ENCODE measurements around the gene DCHS2.

GRCh38 chr4:154294652-154295350 is 196.8 kb downstream of the DCHS2 start:
- TF ChIP-seq EZH2 (IDR thresholded peaks at IDR 0.05; ENCODE audit: borderline replicate concordance, low read depth, low read length, severe bottlenecking): no peak
- no peak for TF ChIP-seq CTCF (IDR thresholded peaks at IDR 0.05; ENCODE audit: borderline replicate concordance, extremely low read depth, low read length, poor library complexity, severe bottlenecking)
